ENCODE data around the gene PTPRN2. TPM values are rescaled to one million over a fixed set of nuclear protein-coding genes. Genes with fewer than 3 reads are reported as not detected.

PTPRN2 gene
- total and polyA plus RNA-seq, 2 of the 13 experiments (the other 11 are each of a cell fraction or from before 2014, with no cell fraction given): 2.5 to 24.2 TPM

GRCh38 chr7:158544708-158545107 lies 42.9 kb downstream of the PTPRN2 start (continued):
- TF ChIP-seq ZNF318 (CRISPR knock-in tag; IDR thresholded peaks at IDR 0.05): no peak
- TF ChIP-seq GABPA (IDR thresholded peaks at IDR 0.05; ENCODE audit: low read depth, low read length): no peak
- TF ChIP-seq GABPA (CRISPR knock-in tag; IDR thresholded peaks at IDR 0.05; ENCODE audit: low read depth): no peak
- no peak for TF ChIP-seq KLF12 (CRISPR knock-in tag; IDR thresholded peaks at IDR 0.05; ENCODE audit: borderline replicate concordance)
- TF ChIP-seq ZBED4 (CRISPR knock-in tag; IDR thresholded peaks at IDR 0.05; ENCODE audit: borderline replicate concordance): no peak
- TF ChIP-seq PTBP1 (IDR thresholded peaks at IDR 0.05; ENCODE audit: low read depth, low read length, poor library complexity, severe bottlenecking): no peak
- no peak for TF ChIP-seq ZBTB3 (CRISPR knock-in tag; IDR thresholded peaks at IDR 0.05; ENCODE audit: borderline replicate concordance, low read depth)
- no peak for TF ChIP-seq ZNF10 (CRISPR knock-in tag; IDR thresholded peaks at IDR 0.05; ENCODE audit: borderline replicate concordance, low read depth)
- TF ChIP-seq ZNF331 (CRISPR knock-in tag; IDR thresholded peaks at IDR 0.05): no peak
- no peak for TF ChIP-seq ZNF205 (CRISPR knock-in tag; IDR thresholded peaks at IDR 0.05)
- TF ChIP-seq ZNF619 (CRISPR knock-in tag; IDR thresholded peaks at IDR 0.05): no peak
- no peak for TF ChIP-seq ZNF484 (CRISPR knock-in tag; IDR thresholded peaks at IDR 0.05; ENCODE audit: borderline replicate concordance, low read depth)
